Right lobe of liver (tissue), 4 donors: ENCODE measurements around the gene SERPINB1.

ENCODE experiments used
- CTCF ChIP-seq, 4 donors: fragments of 200-600 bp in 3 of 4; fragments of 450-650 bp in 1 of 4; IDR thresholded peaks; one replicate each; pipeline versions ENCODE4 v1.5.1 to v1.8.0; 2016 to 2022; ENCODE audit warnings: antibody characterized with exemption in 4 of 4, mild to moderate bottlenecking in 2 of 4
- POLR2A ChIP-seq: fragments of 450-650 bp; IDR thresholded peaks from one replicate; pipeline ENCODE4 v1.6.1; 2017; ENCODE audit warnings: antibody characterized with exemption, mild to moderate bottlenecking
- donor health status: DM: no; HTN: no; CAD: no.
- donor health status: DM: no; HTN: no; CAD: no.
- donor health status: DM: no; HTN: yes; CAD: no.

GRCh38 chr6:2857580-2858337 lies 16.1 kb upstream of the SERPINB1 start:
- TF ChIP-seq CTCF (IDR thresholded peaks at IDR 0.05) = no peak
- TF ChIP-seq POLR2A = no peak
